Femur (tissue), 1 donor: Measurements from ENCODE around the gene ANKRD34C.
"Not testable (repeated sequence)": the region's sequence is repeated elsewhere in the genome, so short reads cannot be mapped to it uniquely, and the experiment has no call there.

Source experiments
- DNase-seq: peaks from one replicate; pipeline ENCODE4 v3.0.0-alpha.2; 2017

ANKRD34C gene

DNA sequence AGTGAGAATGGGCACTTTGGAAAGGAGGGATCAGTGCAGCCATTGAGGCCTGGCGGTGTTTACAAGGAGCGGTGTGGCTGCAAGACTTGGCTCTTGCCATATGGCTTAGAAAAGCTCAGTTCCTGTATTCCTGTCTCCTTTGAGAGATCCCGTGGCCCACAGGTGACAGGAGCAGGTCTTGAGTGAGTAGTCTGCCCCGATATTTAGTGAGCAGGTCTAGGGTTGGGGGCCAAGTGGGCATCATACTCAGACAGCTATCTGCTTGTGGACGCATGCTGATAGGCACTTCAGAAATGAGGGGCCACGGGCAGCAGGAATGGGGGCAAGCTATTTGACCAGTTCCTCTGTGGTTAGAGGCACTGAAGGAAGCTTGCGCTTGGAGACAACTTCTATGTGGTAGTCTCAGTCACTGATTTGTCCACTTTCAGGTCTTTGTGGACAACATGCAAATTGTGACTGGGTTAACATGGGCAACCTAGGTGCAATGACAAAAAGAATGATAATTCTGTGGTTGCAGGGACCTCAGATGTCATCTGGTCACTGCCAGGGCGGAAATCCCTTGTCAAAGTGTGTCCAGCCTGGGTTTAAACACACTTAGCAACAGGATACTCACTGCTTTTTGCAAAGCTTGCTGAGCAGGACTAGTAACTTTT, 29.5 kb downstream of the ANKRD34C start:
- no peak for DNase-seq

DNA sequence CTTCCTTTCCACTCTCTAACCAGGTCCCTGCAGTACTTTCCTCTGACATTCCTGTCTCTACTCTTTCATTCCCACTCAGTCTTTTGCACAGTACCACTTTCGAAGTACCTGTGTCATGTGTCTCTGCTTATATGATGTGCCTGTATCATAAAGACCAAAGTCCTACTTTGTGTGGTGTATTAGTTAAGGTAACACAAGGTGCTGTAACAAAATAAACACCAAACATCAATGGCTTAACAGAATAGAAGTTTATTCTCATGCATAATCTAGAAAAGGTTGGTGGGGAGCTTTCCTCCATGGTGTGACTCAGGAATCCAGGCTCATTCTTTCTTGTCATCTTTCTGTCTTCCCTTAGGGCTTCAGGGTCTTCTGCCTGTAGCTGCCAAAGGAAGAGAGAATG, 31.7 kb downstream of the ANKRD34C start:
- no peak for DNase-seq

DNA sequence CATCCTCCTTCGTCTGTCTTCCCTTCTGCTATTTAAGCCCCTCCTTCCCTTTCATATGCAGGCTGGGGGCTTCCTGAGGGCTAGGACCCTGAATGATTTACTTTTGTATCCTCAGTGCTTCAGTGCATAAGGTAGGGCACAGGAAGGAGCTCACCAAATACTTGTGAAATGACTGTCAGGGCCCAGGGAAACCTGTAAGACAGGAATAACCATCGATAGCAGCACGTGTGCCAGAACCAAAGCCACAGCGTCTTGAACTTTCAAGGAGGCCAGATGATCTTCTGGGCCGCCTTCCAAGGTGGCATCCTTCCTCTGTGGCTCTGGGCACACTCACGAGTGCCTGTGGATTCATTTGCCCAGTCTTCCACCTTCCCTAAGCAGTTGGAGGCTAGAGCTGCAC, 32.3 kb downstream of the ANKRD34C start:
- no peak for DNase-seq

DNA sequence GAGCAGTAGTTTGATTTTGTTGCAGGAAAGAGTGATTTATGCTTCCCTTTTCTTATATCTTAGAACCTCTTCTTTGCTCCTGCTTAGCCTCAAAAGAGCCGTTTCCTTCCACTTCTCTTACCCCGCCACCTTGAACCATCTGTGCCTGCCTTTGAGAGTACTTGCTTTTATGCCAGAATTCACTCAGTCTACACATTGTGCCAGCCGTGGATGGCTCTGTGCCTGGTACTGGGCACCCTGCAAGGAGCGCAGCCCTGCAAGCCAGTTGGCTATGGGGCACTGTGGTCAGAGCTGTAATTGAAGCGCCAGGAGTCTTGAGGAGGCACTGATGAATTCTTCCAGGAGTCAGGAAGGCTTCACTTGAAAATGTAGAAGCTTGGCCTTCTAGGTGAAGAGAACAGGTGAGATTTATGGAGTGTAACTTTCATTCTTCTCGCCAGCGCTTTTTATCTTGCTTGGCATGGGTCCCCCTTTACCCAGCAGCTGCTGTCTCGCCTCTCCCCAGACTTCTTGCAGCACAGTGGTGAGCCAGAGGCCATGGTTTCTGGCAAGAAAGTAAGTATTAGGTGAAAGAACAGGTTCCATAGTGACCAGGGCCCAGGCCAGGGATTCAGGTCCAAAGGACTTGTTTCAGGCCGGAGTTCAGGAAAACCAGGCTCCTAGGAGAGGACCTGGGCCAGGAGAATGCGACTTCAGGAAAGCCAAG, 33.3 kb downstream of the ANKRD34C start:
- DNase-seq, result no peak

DNA sequence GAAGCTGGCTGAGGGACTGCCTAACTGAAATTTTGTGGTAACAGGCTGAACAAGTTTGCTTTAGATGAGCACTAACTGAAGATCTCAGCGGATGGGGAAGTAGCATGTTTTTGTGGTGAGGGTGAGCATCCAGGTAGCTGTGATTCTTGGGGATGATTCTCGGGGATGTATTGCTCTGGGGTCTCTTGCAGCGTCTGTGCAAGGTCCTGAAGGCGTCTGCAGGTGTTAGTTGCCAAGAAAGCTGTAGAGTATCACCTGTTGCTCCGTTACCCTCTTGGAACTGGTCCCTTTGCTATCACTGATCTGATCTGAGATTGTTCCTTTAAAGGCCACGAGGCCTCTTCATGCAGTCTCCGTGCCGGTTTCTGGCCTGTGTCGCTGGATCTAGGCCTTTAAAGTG, 34.3 kb downstream of the ANKRD34C start:
- DNase-seq, result no peak

DNA sequence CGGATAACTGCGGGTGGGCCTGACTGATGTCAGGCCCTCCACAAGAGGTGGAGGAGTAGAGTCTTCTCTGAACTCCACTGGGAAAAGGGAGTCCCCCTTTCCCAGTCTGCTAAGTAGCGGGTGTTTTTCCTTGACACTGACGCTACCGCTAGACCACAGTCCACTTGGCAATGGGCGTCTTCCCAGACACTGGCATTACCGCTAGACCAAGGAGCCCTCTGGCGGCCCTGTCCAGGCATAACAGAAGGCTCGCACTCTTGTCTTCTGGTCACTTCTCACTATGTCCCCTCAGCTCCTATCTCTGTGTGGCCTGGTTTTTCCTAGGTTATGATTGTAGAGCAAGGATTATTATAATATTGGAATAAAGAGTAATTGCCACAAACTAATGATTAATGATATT, 37.5 kb downstream of the ANKRD34C start:
- DNase-seq, result not testable (repeated sequence)

DNA sequence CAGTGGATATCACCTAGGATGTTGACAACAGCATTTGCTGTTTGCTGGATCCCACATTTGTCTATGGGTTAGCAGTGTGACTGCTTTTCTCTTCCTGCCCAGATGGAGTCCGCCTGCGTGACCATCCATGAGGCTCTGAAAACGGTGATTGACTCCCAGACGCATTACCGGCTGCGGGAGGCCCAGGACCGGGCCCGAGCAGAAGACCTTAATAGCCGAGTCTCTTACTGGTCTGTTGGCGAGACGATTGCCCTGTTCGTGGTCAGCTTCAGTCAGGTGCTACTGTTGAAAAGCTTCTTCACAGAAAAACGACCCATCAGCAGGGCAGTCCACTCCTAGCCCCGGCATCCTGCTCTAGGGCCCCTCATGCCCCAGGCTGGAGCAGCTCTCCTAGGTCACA, 39.4 kb downstream of the ANKRD34C start:
- no peak for DNase-seq

DNA sequence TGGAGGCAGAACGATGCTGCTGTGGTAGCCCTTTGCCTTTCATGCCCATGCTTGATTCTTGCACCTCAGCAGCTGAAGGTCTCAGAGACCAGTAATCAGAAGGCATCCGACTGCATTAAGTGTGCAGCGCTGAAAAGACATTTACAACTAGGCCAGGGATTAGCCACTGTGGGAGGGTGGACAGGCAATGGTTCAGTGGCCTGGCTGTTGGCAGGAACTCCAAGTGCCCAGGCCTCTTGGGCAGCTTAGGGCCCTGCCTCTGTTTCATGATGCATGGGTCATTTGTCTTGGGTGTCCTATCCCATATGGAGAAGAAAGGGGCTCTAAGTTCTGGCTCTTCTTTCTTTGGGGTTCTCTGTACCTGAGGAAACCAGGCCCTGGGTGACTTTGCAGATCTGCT, 39.8 kb downstream of the ANKRD34C start:
- DNase-seq, result no peak

DNA sequence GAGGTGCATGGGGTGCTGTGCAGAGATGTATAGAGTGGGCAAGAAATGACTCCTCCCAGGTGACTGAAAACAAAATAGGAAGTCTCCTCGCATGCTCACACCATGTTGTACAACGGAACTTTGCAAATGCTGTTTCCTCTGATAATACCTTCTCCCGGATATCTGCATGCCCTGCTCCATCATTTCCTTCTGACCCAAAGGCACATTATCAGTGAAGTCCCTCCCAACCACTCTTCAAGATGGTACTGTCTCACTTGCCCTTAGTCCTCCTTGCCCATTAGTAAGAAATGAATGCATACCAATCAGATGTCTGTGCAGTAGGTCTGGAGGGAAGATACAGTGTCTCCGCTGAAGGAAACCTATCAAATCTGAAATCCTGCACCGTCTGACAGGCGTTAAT, 40.4 kb downstream of the ANKRD34C start:
- DNase-seq, result no peak

DNA sequence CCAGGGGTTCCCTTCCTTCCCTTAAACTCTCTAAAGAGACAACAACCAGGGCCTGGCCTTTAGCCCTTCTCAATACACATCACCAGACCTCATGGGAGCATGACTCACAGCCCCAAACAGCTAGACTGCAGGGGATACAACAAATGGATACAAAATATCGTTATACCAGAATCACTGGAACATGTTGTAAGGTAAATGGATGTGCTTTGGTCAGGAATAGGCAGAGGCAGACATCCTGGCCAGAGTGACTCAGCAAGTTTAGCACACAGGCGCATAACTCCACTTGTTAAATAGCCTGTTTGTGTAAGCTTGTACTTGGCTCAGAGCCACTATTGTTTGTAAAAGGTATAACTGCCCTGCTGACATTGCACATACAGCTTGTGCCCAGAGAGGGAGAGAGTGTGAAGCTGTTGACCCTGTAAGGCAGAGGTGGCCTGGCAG, 46.7 kb downstream of the ANKRD34C start:
- no peak for DNase-seq
